ENCODE results near the gene EOLA2.

- TF ChIP-seq ZXDB (tag by site-specific recombination; IDR thresholded peaks at IDR 0.05) (no peak), ZNF791 (tag by site-specific recombination; IDR thresholded peaks at IDR 0.05) (no peak), ZNF24 (tag by site-specific recombination; IDR thresholded peaks at IDR 0.05) (no peak), ZBTB44 (tag by site-specific recombination; IDR thresholded peaks at IDR 0.05) (no peak), CTCF (tag by site-specific recombination; IDR thresholded peaks at IDR 0.05) (no peak), ZNF416 (tag by site-specific recombination; IDR thresholded peaks at IDR 0.05) (no peak), ZNF140 (tag by site-specific recombination; IDR thresholded peaks at IDR 0.05) (no peak), REST (tag by site-specific recombination; IDR thresholded peaks at IDR 0.05) (no peak), MEIS1 (CRISPR knock-in tag; IDR thresholded peaks at IDR 0.05; ENCODE audit: borderline replicate concordance) (no peak), ATF2 (tag by site-specific recombination; IDR thresholded peaks at IDR 0.05; ENCODE audit: low read depth) (no peak), MZF1 (tag by site-specific recombination; IDR thresholded peaks at IDR 0.05; ENCODE audit: borderline replicate concordance) (no peak)
Measured at GRCh38 chrX:149984411-149984810, 46.1 kb upstream of the EOLA2 start.
